A549 treated with dexamethasone at 1 μM for 4 hours (cell line): ENCODE results near the gene LDHB. TPM values are rescaled to one million over a fixed set of nuclear protein-coding genes. Genes with fewer than 3 reads are reported as not detected.

Experiments
- total RNA-seq: library from RNA; stranded (reverse); fragments of 200-300 nt; extraction: Qiagen RNA extraction; gene quantifications from 5 replicates; pipeline ENCODE4 v1.2.3, GENCODE V29; 2022

Gene LDHB
- 1,540 to 1,728 TPM (median 1,683 TPM) in 5 replicates for total RNA-seq

GRCh38 chr12:21657326-21658077, at the start of gene LDHB:
LDHB (minus strand) TSS chr12:21657842; CDS start chr12:21654671, 3,171 bp downstream.

GRCh38 chr12:21604245-21605101, 53.2 kb downstream of the LDHB start, which contains the start of gene GYS2:
GYS2 (minus strand) TSS chr12:21604847; CDS start chr12:21604592, 255 bp downstream.

Other genes starting within 250 kb of the LDHB start
- gene PYROXD1, start 220.2 kb downstream of the LDHB start, total RNA-seq, result 6.6 to 8.9 TPM (median 7.7 TPM) in 5 replicates
- gene RECQL, start 156.2 kb downstream of the LDHB start, total RNA-seq, result 54.6 to 76.9 TPM (median 69.0 TPM) in 5 replicates
- 86.2 to 104 TPM (median 89.5 TPM) in 5 replicates for gene GOLT1B, start 156.1 kb downstream of the LDHB start, total RNA-seq
- gene SPX, start 131.5 kb downstream of the LDHB start, total RNA-seq, result 3.6 to 5.0 TPM (median 4.4 TPM) in 5 replicates
- gene GYS2, start 53.0 kb downstream of the LDHB start, total RNA-seq, result 0.06 to 0.23 TPM (median 0.18 TPM) in 3 of 5 replicates, not detected in the others
- gene KCNJ8, start 116.9 kb upstream of the LDHB start, total RNA-seq, result 0.21 to 0.27 TPM (median 0.24 TPM) in 5 replicates